BLaER1 (cell line): ENCODE results near the gene BANP.

Experiments
- H3K27ac ChIP-seq: shearing (Covaris generic); formaldehyde crosslinking; 2 replicates; pipeline ENCODE4 v1.8.1; 2022
- H3K27me3 ChIP-seq: shearing (Covaris generic); formaldehyde crosslinking; 2 replicates; pipeline ENCODE4 v1.8.1; 2022
- H3K36me3 ChIP-seq: shearing (Covaris generic); formaldehyde crosslinking; 2 replicates; pipeline ENCODE4 v1.8.1; 2022
- H3K4me1 ChIP-seq: shearing (Covaris generic); formaldehyde crosslinking; 2 replicates; pipeline ENCODE4 v1.8.1; 2022
- H3K4me2 ChIP-seq: shearing (Covaris generic); formaldehyde crosslinking; 2 replicates; pipeline ENCODE4 v1.8.1; 2022
- H3K4me3 ChIP-seq: shearing (Covaris generic); formaldehyde crosslinking; 2 replicates; pipeline ENCODE4 v1.8.1; 2022
- H3K9ac ChIP-seq: shearing (Covaris generic); formaldehyde crosslinking; 2 replicates; pipeline ENCODE4 v1.8.1; 2022
- H3K9me3 ChIP-seq: shearing (Covaris generic); formaldehyde crosslinking; 2 replicates; pipeline ENCODE4 v1.8.1; 2022
- H4K20me1 ChIP-seq: shearing (Covaris generic); formaldehyde crosslinking; 2 replicates; pipeline ENCODE4 v1.8.1; 2022
- Cebpa-rat ChIP-seq: shearing (Covaris generic); IDR thresholded peaks from 2 replicates; pipeline ENCODE4 v1.8.1; 2022

Gene BANP

DNA sequence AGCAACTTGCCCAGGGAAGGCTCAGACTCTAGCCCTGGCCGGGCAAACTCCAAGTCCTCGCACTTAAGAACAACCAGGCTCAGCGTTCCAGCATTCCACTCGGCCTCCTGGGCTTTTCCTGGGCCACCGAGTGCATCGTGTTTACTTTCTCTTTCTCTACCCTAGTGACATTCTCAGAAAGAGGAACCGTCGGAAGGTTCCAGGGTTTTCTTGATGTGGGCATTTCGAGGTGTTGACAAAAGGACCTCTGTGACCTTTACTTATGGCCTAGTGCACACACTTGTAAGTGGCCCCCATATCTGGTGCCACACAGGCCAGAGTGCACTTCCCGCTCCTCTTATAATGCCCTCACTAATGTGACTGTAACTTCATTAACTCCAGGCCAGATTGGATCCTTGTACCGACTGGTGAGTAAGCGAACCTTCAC lies 3.1 kb upstream of the BANP start:
- peak overlapping the region; percentile 10; the same call in 1 of the 2 replicates for H3K27ac ChIP-seq
- no peaks in the 10 kb centered on the region for H4K20me1 ChIP-seq
- peak overlapping the region; percentile 3; the same call in 1 of the 2 replicates for H3K9ac ChIP-seq
- H3K27me3 ChIP-seq, result peaks cover 18% of the 10 kb centered on the region
- H3K4me1 ChIP-seq, result peaks cover 34% of the 10 kb centered on the region
- peak overlapping the region; percentile 43 for H3K4me2 ChIP-seq
- no peaks in the 10 kb centered on the region for H3K9me3 ChIP-seq
- H3K36me3 ChIP-seq, result peaks cover under 1% of the 10 kb centered on the region; the same call in 1 of the 2 replicates
- TF ChIP-seq Cebpa-rat, result no peak
- no peak overlapping the region for H3K4me3 ChIP-seq

DNA sequence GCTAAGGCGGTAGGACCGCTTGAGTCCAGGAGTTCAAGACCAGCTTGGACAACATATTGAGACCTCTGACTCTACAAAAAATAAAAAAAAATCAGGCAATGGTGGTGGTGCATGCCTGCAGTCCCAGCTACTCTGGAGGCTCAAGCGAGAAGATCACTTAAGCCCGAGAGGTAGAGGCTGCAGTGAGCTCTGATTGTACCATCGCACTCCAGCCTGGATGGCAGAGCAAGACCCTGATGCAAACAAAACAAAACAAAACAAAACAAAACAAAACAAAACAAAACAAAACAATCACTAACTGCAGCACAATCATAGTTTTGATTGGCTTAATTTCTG lies 2.5 kb upstream of the BANP start:
- H3K4me1 ChIP-seq, result peaks cover 39% of the 10 kb centered on the region
- peaks cover 18% of the 10 kb centered on the region for H3K27me3 ChIP-seq
- H3K9ac ChIP-seq, result no peak overlapping the region
- peak overlapping the region; percentile 43 for H3K4me2 ChIP-seq
- H4K20me1 ChIP-seq, result no peaks in the 10 kb centered on the region
- no peak overlapping the region for H3K4me3 ChIP-seq
- no peak for TF ChIP-seq Cebpa-rat
- no peaks in the 10 kb centered on the region for H3K9me3 ChIP-seq
- peaks cover 6% of the 10 kb centered on the region; the same call in 1 of the 2 replicates for H3K36me3 ChIP-seq
- H3K27ac ChIP-seq, result no peak overlapping the region

DNA sequence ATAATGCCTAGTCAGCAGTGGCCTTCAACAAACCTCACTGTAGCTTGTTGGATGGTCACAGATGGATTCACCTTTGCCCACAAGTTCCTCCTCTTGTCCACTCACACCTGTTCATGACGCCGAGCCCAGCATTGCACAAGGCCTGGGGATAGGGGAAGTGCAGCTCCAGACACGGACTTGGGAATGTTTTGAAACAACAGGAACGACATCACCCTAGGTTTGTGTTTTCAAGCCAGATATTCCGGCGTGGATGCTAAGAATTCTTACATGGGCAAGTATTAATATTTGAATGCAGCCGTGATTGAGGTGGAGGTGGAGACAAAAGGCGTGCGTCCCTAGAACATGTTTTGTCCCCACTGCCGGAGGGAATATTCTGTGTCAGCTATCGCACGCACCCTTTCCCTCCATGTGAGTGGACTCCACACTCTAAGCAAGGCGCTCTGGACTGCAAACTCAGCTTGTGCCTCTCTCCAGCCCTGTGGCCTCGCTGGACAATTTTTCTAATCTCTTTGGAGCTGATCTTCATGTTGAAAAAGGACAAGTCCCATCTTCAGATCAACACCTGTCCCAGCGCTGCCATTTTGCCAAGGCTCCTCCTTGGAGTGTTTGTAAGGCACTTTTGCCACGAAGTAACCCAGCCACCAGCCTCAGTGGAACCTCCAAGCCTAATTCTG lies 2.0 kb upstream of the BANP start:
- Histone ChIP-seq H3K4me1 (peaks cover 44% of the 10 kb centered on the region), H4K20me1 (no peaks in the 10 kb centered on the region), H3K36me3 (peaks cover 11% of the 10 kb centered on the region), H3K27ac (no peak overlapping the region), H3K4me3 (no peak overlapping the region), H3K4me2 (peak overlapping the region; percentile 43; the same call in 1 of the 2 replicates), H3K9me3 (no peaks in the 10 kb centered on the region), H3K27me3 (peaks cover 18% of the 10 kb centered on the region), H3K9ac (no peak overlapping the region)
- TF ChIP-seq Cebpa-rat, result no peak

DNA sequence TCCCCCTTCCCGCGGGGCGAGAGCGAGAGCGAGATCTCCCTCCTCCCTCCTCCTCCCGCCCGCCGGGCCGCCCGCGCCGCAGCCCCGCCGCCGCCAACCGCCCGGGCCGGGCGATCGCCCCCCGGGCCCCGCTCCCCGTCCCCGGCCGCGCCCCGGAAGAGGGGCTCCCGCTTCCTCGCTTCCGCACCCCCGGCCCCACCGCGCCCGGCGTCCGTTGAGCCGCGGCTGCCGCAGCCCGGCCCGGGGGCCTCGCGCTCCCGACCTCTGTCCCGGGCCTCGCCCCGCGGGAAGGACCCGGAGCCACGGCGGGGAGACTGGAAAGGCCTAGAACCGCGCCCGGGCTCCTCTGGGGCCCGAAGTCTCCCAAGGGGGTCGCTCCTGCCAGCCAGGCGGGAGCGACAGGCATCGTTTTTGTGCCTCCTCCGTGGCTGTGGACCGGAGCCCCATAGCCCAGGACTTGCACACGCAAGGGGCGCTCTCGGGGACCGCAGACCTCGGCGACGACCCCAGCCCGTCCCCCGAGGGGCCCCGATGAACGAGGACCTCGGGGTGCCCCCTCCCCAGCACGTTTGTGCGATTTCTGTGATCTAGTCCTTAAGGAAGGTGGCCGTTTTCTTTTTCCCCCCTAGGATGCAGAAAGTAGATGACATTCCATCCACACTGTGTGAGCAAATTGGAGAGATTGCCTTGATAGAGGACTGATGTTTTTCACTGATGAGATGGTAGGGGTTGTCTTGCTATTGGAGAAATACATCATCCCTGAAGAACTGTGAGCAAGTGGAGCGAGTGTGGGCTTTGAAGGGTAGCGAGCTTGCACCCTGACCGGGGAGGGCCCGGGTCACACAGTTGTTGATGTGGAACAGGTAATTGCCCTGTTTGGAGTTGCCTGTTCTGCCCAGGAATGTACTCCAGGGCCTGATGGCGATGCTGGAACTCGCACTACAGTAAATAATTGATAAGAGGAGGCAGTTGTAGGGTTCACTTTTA lies 611 bp downstream of the BANP start:
- TF ChIP-seq Cebpa-rat, result no peak
- Histone ChIP-seq H3K4me2 (peak overlapping the region; percentile 99), H3K4me1 (peaks cover 71% of the 10 kb centered on the region), H3K9me3 (no peaks in the 10 kb centered on the region), H4K20me1 (no peaks in the 10 kb centered on the region), H3K9ac (peak overlapping the region; percentile 100), H3K4me3 (peak overlapping the region; percentile 86), H3K36me3 (peaks cover 21% of the 10 kb centered on the region), H3K27ac (peak overlapping the region; percentile 100), H3K27me3 (no peaks in the 10 kb centered on the region)

DNA sequence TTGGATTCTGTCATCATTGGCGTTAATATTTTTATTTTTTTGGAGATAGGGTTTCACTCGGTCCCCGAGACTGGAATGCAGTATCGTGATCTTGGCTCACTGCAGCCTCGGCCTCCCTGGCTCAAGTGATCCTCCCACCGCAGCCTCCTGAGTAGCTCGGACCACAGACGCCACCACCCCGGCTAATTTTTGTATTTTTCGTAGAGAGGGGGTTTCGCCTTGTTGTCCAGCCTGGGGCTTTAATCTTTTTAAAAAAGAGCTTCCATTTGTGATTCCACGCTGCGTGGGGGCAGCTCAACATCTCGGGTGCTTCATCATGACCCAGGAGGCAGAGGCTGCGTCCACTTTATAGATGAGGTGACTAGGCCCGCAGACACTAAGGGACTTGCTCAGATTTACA lies 1.5 kb downstream of the BANP start:
- Histone ChIP-seq H3K4me3 (peak overlapping the region; percentile 86), H3K9me3 (no peaks in the 10 kb centered on the region), H3K27ac (peak overlapping the region; percentile 100), H4K20me1 (no peaks in the 10 kb centered on the region), H3K36me3 (peaks cover 29% of the 10 kb centered on the region), H3K4me1 (peaks cover 77% of the 10 kb centered on the region), H3K27me3 (no peaks in the 10 kb centered on the region), H3K9ac (peak overlapping the region; percentile 100), H3K4me2 (peak overlapping the region; percentile 99)
- no peak for TF ChIP-seq Cebpa-rat

DNA sequence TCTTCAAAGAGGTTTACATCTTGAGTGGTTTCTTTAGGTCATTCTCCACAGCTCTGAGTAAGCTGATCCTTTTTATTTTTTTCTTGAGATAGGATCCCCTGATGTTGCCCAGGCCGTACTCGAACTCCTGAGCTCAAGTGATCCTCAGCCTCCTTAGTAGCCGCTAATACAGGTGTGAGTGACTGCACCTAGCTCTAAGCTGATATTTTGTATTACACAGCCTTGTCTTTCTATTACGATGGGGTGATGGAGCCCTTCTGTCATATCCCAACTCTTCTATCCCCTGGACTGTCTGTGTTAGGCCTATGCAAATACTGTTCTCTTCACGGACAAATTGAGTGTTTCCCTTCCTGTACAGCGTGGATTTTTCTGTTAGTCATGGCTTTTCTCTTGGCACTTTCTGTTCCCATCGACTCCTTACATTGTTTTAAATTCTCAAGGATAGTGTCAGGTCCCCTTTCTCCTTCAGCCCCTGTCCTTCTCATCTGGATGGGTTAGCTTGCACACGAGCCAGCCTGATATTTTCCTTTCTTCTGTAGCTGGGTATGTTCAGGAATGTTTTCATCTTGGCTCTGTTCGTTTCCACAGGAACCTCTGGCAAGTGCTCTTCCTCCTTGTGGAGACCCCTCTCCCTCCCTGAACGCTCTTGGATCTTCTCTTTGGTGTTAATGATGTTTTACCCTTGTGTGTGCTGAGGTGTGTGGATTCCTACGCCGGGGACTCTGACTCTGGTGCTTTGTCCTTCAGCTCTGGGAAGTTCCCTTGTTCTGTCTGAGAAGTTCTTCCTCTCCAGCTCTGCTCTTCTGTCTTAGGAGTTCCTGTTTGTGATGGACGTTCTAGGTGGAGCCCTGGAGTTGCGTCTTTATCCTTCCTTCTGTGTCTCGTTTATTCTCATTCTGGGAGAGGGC lies 2.3 kb downstream of the BANP start:
- Histone ChIP-seq H3K9ac (peak overlapping the region; percentile 100), H3K4me1 (peaks cover 77% of the 10 kb centered on the region), H3K27ac (peak overlapping the region; percentile 76), H3K27me3 (no peaks in the 10 kb centered on the region), H3K36me3 (peaks cover 31% of the 10 kb centered on the region), H3K4me2 (peak overlapping the region; percentile 99), H3K4me3 (no peak overlapping the region), H4K20me1 (no peaks in the 10 kb centered on the region; the same call in 1 of the 2 replicates), H3K9me3 (no peaks in the 10 kb centered on the region)
- no peak for TF ChIP-seq Cebpa-rat

DNA sequence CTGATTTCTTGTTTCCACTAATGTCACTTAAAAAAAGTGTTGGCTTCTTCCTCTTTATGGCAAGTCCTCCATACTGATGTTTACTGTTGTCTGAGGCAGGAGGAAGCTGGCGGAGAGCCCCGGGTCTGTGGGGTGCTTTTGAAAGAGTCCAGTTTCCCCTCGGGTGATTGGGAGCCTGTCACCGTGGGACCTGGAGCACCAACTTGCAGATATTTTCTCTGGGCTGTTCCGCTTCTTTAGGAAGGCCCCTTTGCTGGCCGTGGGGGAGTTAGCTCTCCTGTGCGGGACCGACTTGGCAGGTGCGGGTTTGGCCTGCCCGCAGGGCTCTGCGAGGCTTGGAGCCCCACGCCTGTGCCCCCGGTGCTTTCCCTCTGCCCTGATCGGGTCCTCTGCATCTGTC lies 3.1 kb downstream of the BANP start:
- no peaks in the 10 kb centered on the region for H3K27me3 ChIP-seq
- peak overlapping the region; percentile 100 for H3K9ac ChIP-seq
- H3K36me3 ChIP-seq, result peaks cover 31% of the 10 kb centered on the region
- H3K4me1 ChIP-seq, result peaks cover 78% of the 10 kb centered on the region
- peak overlapping the region; percentile 76 for H3K27ac ChIP-seq
- H3K4me2 ChIP-seq, result peak overlapping the region; percentile 99
- H4K20me1 ChIP-seq, result no peaks in the 10 kb centered on the region; the same call in 1 of the 2 replicates
- no peak for TF ChIP-seq Cebpa-rat
- H3K9me3 ChIP-seq, result no peaks in the 10 kb centered on the region
- no peak overlapping the region for H3K4me3 ChIP-seq

DNA sequence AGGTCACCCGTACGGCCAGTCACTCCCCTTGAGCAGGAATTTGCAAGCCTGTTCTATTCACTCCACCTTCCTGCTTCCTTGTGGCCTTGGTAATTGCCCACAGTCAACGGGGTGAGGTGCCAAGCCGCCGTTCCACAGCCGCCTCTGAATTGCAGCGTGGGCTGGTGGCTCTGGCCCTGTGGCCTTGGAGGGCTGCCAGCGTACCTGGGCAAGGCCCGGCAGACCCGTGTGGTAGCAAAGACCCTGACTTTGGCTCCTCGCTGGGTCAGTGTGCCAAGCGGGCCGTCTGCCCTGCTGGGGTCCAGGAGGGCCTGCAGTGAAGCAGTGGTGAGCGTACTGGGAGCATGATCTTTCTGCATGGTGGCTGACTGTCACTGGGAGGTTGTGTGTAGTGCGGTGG lies 3.6 kb downstream of the BANP start:
- H3K4me3 ChIP-seq, result no peak overlapping the region
- H3K9me3 ChIP-seq, result no peaks in the 10 kb centered on the region
- H3K4me2 ChIP-seq, result peak overlapping the region; percentile 99
- peaks cover 31% of the 10 kb centered on the region for H3K36me3 ChIP-seq
- H4K20me1 ChIP-seq, result no peaks in the 10 kb centered on the region; the same call in 1 of the 2 replicates
- peaks cover 83% of the 10 kb centered on the region for H3K4me1 ChIP-seq
- H3K27me3 ChIP-seq, result no peaks in the 10 kb centered on the region
- no peak for TF ChIP-seq Cebpa-rat
- H3K27ac ChIP-seq, result peak overlapping the region; percentile 76
- peak overlapping the region; percentile 100; the same call in 1 of the 2 replicates for H3K9ac ChIP-seq
